A549 (cell line): ENCODE measurements around the gene VWF. TPM values are rescaled to one million over a fixed set of nuclear protein-coding genes. Genes with fewer than 3 reads are reported as not detected.

Experiments used
- ATAC-seq, 2 experiments: fragments of 200-7000 bp in 1 of 2; fragments of >200 bp in 1 of 2; cut with Nextera tagmentation in 1 of 2; cut with Tn5 transposase in 1 of 2; 3 replicates each; pipeline versions ENCODE4 v1.8.0 to v1.9.1; 2018 to 2020; ENCODE audit warnings: mild to moderate bottlenecking in 1 of 2, moderate library complexity in 1 of 2
- CTCF ChIA-PET: fragments of 300-600 bp; sonication (Branson Sonifier 250); formaldehyde crosslinking; extraction: SDS; loops from one replicate; lab custom pipeline; 2021; ENCODE audit warnings: antibody characterized with exemption, inconsistent platforms; lab: Yijun Ruan, JAX
- POLR2A ChIA-PET: fragments of 350-600 bp; formaldehyde crosslinking; extraction: SDS; loops from one replicate; lab custom pipeline; 2021; ENCODE audit warnings: antibody characterized with exemption, inconsistent platforms; lab: Yijun Ruan, JAX
- DNase-seq, 2 experiments: peaks; one replicate each; pipeline versions ENCODE4 v3.0.0 to v3.0.0-alpha.2; 2011 to 2016; ENCODE audit warnings: low read depth in 1 of 2, low spot score in 1 of 2
- FAIRE-seq: peaks from 2 replicates; lab custom pipeline; 2011; peaks lifted over from hg19 to GRCh38; lab: Jason Lieb, UNC
- H3K27ac ChIP-seq, 2 experiments: fragments of >200 bp; sonication (Bioruptor Twin); formaldehyde crosslinking; 3 replicates each; pipeline ENCODE4 v1.5.1; 2016 to 2017
- H3K4me1 ChIP-seq: fragments of >200 bp; sonication (Bioruptor Twin); formaldehyde crosslinking; 3 replicates; pipeline ENCODE4 v1.6.1; 2016
- H3K4me2 ChIP-seq: fragments of >200 bp; sonication (Bioruptor Twin); formaldehyde crosslinking; 3 replicates; pipeline ENCODE4 v1.6.1; 2016
- H3K4me3 ChIP-seq: fragments of >200 bp; sonication (Bioruptor Twin); formaldehyde crosslinking; 3 replicates; pipeline ENCODE4 v1.5.1; 2016
- H3K9me3 ChIP-seq: fragments of >200 bp; sonication (Bioruptor Twin); formaldehyde crosslinking; 3 replicates; pipeline ENCODE4 v1.6.1; 2016
- CEBPB ChIP-seq, 2 experiments: fragments of >200 bp in 1 of 2; sonication (Bioruptor Twin) in 1 of 2; formaldehyde crosslinking in 1 of 2; IDR thresholded peaks; 2 replicates each; pipeline ENCODE4 v1.6.1; 2012 to 2016
- EHF ChIP-seq: fragments of 250-450 bp; sonication (Bioruptor Pico); IDR thresholded peaks from 2 replicates; pipeline ENCODE4 v1.5.0; 2020; ENCODE audit warnings: mild to moderate bottlenecking
- FOSB ChIP-seq: fragments of 250-450 bp; sonication (Bioruptor Pico); IDR thresholded peaks from 2 replicates; pipeline ENCODE4 v1.5.0; 2020; ENCODE audit warnings: mild to moderate bottlenecking, moderate library complexity
- FOSL2 ChIP-seq, 2 experiments: fragments of 450-650 bp in 1 of 2; fragments of >200 bp in 1 of 2; sonication (Bioruptor Twin) in 1 of 2; formaldehyde crosslinking; IDR thresholded peaks; 2 replicates each; pipeline versions ENCODE4 v1.5.0 to v1.6.1; 2016 to 2020; ENCODE audit warnings: mild to moderate bottlenecking in 1 of 2, moderate library complexity in 1 of 2
- FOXS1 ChIP-seq: fragments of 250-450 bp; sonication (Bioruptor Pico); IDR thresholded peaks from 2 replicates; pipeline ENCODE4 v1.5.0; 2020; ENCODE audit warnings: mild to moderate bottlenecking, moderate library complexity
- HDAC2 ChIP-seq: fragments of 200-600 bp; sonication (generic); IDR thresholded peaks from 2 replicates; pipeline ENCODE4 v1.6.1; 2016
- HOXA7 ChIP-seq: fragments of 250-450 bp; sonication (Bioruptor Pico); IDR thresholded peaks from 2 replicates; pipeline ENCODE4 v1.5.0; 2020; ENCODE audit warnings: mild to moderate bottlenecking, moderate library complexity
- HOXB5 ChIP-seq: fragments of 250-450 bp; sonication (Bioruptor Pico); IDR thresholded peaks from 2 replicates; pipeline ENCODE4 v1.5.0; 2020; ENCODE audit warnings: mild to moderate bottlenecking, moderate library complexity
- JUNB ChIP-seq: fragments of >200 bp; sonication (Bioruptor Twin); formaldehyde crosslinking; IDR thresholded peaks from 2 replicates; pipeline ENCODE4 v1.6.1; 2016
- NFE2L2 ChIP-seq: fragments of 150-350 bp; conservative IDR thresholded peaks from 2 replicates; pipeline ENCODE4 v1.6.1; 2014; ENCODE audit warnings: low read length
- POLR2AphosphoS2 ChIP-seq: conservative IDR thresholded peaks from 2 replicates; pipeline ENCODE4 v1.6.1; 2012; ENCODE audit warnings: low read length, improper control_type of control experiment, inconsistent platforms
- RFX5 ChIP-seq: fragments of 450-650 bp; IDR thresholded peaks from 2 replicates; pipeline ENCODE4 v1.7.1; 2014; ENCODE audit warnings: antibody characterized with exemption, mild to moderate bottlenecking, moderate library complexity
- SREBF2 ChIP-seq: fragments of 450-650 bp; IDR thresholded peaks from 2 replicates; pipeline ENCODE4 v1.6.1; 2014; ENCODE audit warnings: mild to moderate bottlenecking, moderate library complexity
- WGBS: methylation state at CpG from one replicate; pipeline ENCODE4 v1.1.6; 2017; ENCODE audit errors: missing lambda C conversion rate; 5-methylcytosine and 5-hydroxymethylcytosine counted together
- polyA plus RNA-seq, 4 experiments: library from polyadenylated mRNA; depleted of rRNA in 3 of 4; stranded (reverse); fragments of >200 nt; fragmentation: RNase III in 1 of 4; extraction: RNeasy Plus Mini Kit Qiagen cat#74134 plus additional on column Dnase treatment in 1 of 4; gene quantifications; 2 replicates in 3 of 4; 3 replicates in 1 of 4; pipeline ENCODE4 v1.2.3, GENCODE V29; 2011 to 2017
- TF ChIP-seq, protein P1 (sequence below): fragments of >200 bp; sonication (Bioruptor Twin); formaldehyde crosslinking; IDR thresholded peaks from 3 replicates; pipeline ENCODE4 v1.5.1; 2016
- TF ChIP-seq, protein P2 (sequence below): fragments of 150-350 bp; IDR thresholded peaks from 2 replicates; pipeline ENCODE4 v1.6.1; 2014; ENCODE audit warnings: low read depth, mild to moderate bottlenecking, low read length
- TF ChIP-seq, protein P3 (sequence below): fragments of 200-600 bp; sonication (generic); IDR thresholded peaks from 2 replicates; pipeline ENCODE4 v1.6.1; 2016; ENCODE audit warnings: antibody characterized with exemption, mild to moderate bottlenecking, moderate library complexity
- TF ChIP-seq, protein P4 (sequence below): IDR thresholded peaks from 2 replicates; pipeline ENCODE4 v1.6.1; 2012; ENCODE audit warnings: low read depth, borderline replicate concordance
- TF ChIP-seq, protein P5 (sequence below): fragments of >200 bp; sonication (Bioruptor Twin); formaldehyde crosslinking; IDR thresholded peaks from 3 replicates; pipeline ENCODE4 v1.6.1; 2016

The VWF gene
- polyA plus RNA-seq, 2 of the 4 experiments (the other 2 are of a cell fraction) = 0.01 TPM; not detected in 1

DNA sequence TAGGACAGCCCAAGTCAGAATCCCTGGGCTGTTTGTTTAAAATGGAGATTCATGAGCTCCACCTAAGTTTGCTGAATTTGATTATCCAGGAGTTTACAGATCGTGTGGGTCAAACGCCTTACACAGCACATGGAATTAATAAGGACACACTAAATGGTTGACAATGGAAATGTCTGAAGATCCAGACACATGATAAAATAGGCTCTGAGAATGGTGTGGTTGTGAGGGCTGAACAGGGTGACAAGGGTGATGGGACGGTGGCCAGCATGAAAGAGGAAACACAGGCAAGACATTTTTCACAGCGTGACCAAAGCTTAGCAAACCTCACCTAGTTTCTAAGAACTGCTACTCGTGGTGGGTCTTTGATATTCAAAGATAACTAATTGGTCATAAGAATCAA lies 12.5 kb downstream of the VWF start:
- POLR2A ChIA-PET = interaction anchor here (0.6 kb wide), 1 partner anchor 53 kb away, joined by 17 read pairs; no protein-coding TSS in a partner anchor
- CTCF ChIA-PET = interaction anchor here (0.8 to 1.8 kb wide), 4 partner anchors 9 to 167 kb away, joined by 3 to 5 read pairs (median 4); no protein-coding TSS in a partner anchor
- peaks cover 4% of the 10 kb centered on the region; the same call in 1 of the 3 replicates for H3K4me1 ChIP-seq
- no peak overlapping the region for H3K4me2 ChIP-seq
- no peaks in the 10 kb centered on the region for H3K9me3 ChIP-seq
- ATAC-seq (no peak), DNase-seq (no peak), FAIRE-seq (no peak)
- no peak overlapping the region for H3K4me3 ChIP-seq
- 63% methylated on average over 5 of the region's 5 CpGs for WGBS
- no peak overlapping the region for H3K27ac ChIP-seq
- TF ChIP-seq CEBPB (IDR thresholded peaks at IDR 0.05) = no peak
- TF ChIP-seq, protein P1, sequence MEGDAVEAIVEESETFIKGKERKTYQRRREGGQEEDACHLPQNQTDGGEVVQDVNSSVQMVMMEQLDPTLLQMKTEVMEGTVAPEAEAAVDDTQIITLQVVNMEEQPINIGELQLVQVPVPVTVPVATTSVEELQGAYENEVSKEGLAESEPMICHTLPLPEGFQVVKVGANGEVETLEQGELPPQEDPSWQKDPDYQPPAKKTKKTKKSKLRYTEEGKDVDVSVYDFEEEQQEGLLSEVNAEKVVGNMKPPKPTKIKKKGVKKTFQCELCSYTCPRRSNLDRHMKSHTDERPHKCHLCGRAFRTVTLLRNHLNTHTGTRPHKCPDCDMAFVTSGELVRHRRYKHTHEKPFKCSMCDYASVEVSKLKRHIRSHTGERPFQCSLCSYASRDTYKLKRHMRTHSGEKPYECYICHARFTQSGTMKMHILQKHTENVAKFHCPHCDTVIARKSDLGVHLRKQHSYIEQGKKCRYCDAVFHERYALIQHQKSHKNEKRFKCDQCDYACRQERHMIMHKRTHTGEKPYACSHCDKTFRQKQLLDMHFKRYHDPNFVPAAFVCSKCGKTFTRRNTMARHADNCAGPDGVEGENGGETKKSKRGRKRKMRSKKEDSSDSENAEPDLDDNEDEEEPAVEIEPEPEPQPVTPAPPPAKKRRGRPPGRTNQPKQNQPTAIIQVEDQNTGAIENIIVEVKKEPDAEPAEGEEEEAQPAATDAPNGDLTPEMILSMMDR = no peak
- no peak for TF ChIP-seq HOXA7 (CRISPR knock-in tag)

DNA sequence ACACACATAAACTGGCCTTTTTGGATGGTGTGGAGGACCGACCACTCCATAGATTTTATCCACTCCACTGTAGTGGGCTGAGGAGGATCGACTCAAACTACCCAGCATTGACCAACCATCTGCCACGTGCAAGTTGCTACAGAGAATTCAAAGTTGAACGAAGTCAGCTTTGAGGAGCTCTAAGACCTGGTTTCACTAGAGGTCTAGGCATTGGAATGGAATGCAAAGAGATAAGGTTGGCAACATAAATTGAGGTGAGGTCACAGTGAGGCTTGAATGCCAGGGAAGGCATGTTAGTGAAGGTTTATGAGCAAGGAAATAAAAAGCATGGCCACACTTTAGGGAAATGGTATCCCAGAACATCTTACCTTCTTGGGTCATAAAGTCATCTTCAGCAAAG lies 14.5 kb downstream of the VWF start:
- Histone ChIP-seq H3K9me3 (no peaks in the 10 kb centered on the region), H3K4me1 (no peaks in the 10 kb centered on the region)
- ATAC-seq = no peak
- CTCF ChIA-PET = interaction anchor here (0.6 kb wide), 1 partner anchor 65 kb away, joined by 3 read pairs; no protein-coding TSS in a partner anchor
- no peak for FAIRE-seq
- WGBS = 60% methylated on average over 4 of the region's 4 CpGs
- TF ChIP-seq RFX5 (no peak), HDAC2 (no peak), JUNB (no peak), FOSB (CRISPR knock-in tag) (no peak), EHF (CRISPR knock-in tag) (no peak), FOXS1 (CRISPR knock-in tag) (no peak), POLR2AphosphoS2 (no peak), HOXB5 (CRISPR knock-in tag) (no peak), SREBF2 (no peak), FOSL2 (IDR thresholded peaks at IDR 0.05) (no peak), FOSL2 (CRISPR knock-in tag; IDR thresholded peaks at IDR 0.05) (no peak), NFE2L2 (no peak), HOXA7 (CRISPR knock-in tag) (no peak)
- TF ChIP-seq, protein P2, sequence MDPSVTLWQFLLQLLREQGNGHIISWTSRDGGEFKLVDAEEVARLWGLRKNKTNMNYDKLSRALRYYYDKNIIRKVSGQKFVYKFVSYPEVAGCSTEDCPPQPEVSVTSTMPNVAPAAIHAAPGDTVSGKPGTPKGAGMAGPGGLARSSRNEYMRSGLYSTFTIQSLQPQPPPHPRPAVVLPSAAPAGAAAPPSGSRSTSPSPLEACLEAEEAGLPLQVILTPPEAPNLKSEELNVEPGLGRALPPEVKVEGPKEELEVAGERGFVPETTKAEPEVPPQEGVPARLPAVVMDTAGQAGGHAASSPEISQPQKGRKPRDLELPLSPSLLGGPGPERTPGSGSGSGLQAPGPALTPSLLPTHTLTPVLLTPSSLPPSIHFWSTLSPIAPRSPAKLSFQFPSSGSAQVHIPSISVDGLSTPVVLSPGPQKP = no peak
- TF ChIP-seq, protein P3, sequence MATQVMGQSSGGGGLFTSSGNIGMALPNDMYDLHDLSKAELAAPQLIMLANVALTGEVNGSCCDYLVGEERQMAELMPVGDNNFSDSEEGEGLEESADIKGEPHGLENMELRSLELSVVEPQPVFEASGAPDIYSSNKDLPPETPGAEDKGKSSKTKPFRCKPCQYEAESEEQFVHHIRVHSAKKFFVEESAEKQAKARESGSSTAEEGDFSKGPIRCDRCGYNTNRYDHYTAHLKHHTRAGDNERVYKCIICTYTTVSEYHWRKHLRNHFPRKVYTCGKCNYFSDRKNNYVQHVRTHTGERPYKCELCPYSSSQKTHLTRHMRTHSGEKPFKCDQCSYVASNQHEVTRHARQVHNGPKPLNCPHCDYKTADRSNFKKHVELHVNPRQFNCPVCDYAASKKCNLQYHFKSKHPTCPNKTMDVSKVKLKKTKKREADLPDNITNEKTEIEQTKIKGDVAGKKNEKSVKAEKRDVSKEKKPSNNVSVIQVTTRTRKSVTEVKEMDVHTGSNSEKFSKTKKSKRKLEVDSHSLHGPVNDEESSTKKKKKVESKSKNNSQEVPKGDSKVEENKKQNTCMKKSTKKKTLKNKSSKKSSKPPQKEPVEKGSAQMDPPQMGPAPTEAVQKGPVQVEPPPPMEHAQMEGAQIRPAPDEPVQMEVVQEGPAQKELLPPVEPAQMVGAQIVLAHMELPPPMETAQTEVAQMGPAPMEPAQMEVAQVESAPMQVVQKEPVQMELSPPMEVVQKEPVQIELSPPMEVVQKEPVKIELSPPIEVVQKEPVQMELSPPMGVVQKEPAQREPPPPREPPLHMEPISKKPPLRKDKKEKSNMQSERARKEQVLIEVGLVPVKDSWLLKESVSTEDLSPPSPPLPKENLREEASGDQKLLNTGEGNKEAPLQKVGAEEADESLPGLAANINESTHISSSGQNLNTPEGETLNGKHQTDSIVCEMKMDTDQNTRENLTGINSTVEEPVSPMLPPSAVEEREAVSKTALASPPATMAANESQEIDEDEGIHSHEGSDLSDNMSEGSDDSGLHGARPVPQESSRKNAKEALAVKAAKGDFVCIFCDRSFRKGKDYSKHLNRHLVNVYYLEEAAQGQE = no peak
- TF ChIP-seq, protein P4, sequence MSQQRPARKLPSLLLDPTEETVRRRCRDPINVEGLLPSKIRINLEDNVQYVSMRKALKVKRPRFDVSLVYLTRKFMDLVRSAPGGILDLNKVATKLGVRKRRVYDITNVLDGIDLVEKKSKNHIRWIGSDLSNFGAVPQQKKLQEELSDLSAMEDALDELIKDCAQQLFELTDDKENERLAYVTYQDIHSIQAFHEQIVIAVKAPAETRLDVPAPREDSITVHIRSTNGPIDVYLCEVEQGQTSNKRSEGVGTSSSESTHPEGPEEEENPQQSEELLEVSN = no peak
- TF ChIP-seq, protein P5, sequence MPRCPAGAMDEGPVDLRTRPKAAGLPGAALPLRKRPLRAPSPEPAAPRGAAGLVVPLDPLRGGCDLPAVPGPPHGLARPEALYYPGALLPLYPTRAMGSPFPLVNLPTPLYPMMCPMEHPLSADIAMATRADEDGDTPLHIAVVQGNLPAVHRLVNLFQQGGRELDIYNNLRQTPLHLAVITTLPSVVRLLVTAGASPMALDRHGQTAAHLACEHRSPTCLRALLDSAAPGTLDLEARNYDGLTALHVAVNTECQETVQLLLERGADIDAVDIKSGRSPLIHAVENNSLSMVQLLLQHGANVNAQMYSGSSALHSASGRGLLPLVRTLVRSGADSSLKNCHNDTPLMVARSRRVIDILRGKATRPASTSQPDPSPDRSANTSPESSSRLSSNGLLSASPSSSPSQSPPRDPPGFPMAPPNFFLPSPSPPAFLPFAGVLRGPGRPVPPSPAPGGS = no peak
- TF ChIP-seq, all 56 proteins: peak for 0
- no peak overlapping the region for H3K4me3 ChIP-seq
- no peak for DNase-seq
- no peak overlapping the region for H3K27ac ChIP-seq
- no peak overlapping the region for H3K4me2 ChIP-seq
- POLR2A ChIA-PET = no interaction called here
